HS-27A (cell line): ENCODE data around the gene OAS1.
"Not testable (repeated sequence)": the region's sequence is repeated elsewhere in the genome, so short reads cannot be mapped to it uniquely, and the experiment has no call there.

ENCODE experiments used
- DNase-seq: peaks from one replicate; pipeline ENCODE4 v3.0.0-alpha.2; 2012; ENCODE audit warnings: low read depth, missing footprints

OAS1 gene

GRCh38 chr12:112937741-112938719, 31.3 kb downstream of the OAS1 start, which contains the start of gene OAS3:
OAS3 (plus strand) TSS chr12:112938474; CDS start chr12:112938531, 57 bp downstream.
- DNase-seq, result no peak

- DNase-seq, result no peak
Observed at GRCh38 chr12:112938751-112939150, 32.0 kb downstream of the OAS1 start.

- no peak for DNase-seq
Observed at GRCh38 chr12:112939761-112940381, 33.1 kb downstream of the OAS1 start.

- DNase-seq, result no peak
Observed at GRCh38 chr12:112941528-112942335, 35.0 kb downstream of the OAS1 start.

GRCh38 chr12:112942572-112942971, 35.8 kb downstream of the OAS1 start:
- DNase-seq, result no peak

- DNase-seq, result no peak
Observed at GRCh38 chr12:112944024-112944690, 37.4 kb downstream of the OAS1 start.

GRCh38 chr12:112945515-112945914, 38.8 kb downstream of the OAS1 start:
- DNase-seq, result no peak

- no peak for DNase-seq
Observed at GRCh38 chr12:112946236-112947000, 39.7 kb downstream of the OAS1 start.

- no peak for DNase-seq
Observed at GRCh38 chr12:112947314-112947713, 40.6 kb downstream of the OAS1 start.

- DNase-seq, result no peak
Observed at GRCh38 chr12:112947761-112948160, 41.0 kb downstream of the OAS1 start.

- DNase-seq, result no peak
Observed at GRCh38 chr12:112948806-112949205, 42.0 kb downstream of the OAS1 start.

GRCh38 chr12:112950701-112951100, 43.9 kb downstream of the OAS1 start:
- DNase-seq, result no peak

- not testable (repeated sequence) for DNase-seq
Observed at GRCh38 chr12:112957125-112957524, 50.4 kb downstream of the OAS1 start.

GRCh38 chr12:112961074-112961473, 54.3 kb downstream of the OAS1 start:
- no peak for DNase-seq

GRCh38 chr12:112961536-112961935, 54.8 kb downstream of the OAS1 start:
- no peak for DNase-seq

- DNase-seq, result no peak
Observed at GRCh38 chr12:112962561-112962960, 55.8 kb downstream of the OAS1 start.

GRCh38 chr12:112963227-112963861, 56.6 kb downstream of the OAS1 start:
- no peak for DNase-seq

GRCh38 chr12:112964067-112964670, 57.4 kb downstream of the OAS1 start:
- no peak for DNase-seq

- no peak for DNase-seq
Observed at GRCh38 chr12:112964915-112965314, 58.2 kb downstream of the OAS1 start.

GRCh38 chr12:112965643-112966042, 58.9 kb downstream of the OAS1 start:
- DNase-seq, result no peak
